GM23338 (cell line): ENCODE measurements around the gene ZBTB40. TPM values are rescaled to one million over a fixed set of nuclear protein-coding genes. Genes with fewer than 3 reads are reported as not detected.

Experiments
- ATAC-seq: fragments of 200-7000 bp; cut with Tn5 transposase; 3 replicates; pipeline ENCODE4 v1.9.1; 2020
- DNase-seq: peaks from one replicate; pipeline ENCODE4 v3.0.0-alpha.2; 2015; ENCODE audit warnings: low spot score
- H2AFZ ChIP-seq: fragments of 200-600 bp; sonication (generic); 2 replicates; pipeline ENCODE4 v1.8.0; 2016; ENCODE audit warnings: antibody characterized with exemption, mild to moderate bottlenecking, moderate library complexity
- H3F3A ChIP-seq: fragments of 200-600 bp; sonication (generic); replicated peaks from 2 replicates; pipeline ENCODE4 v1.8.0; 2017; ENCODE audit warnings: antibody characterized with exemption, mixed run types, low read depth
- H3K27ac ChIP-seq: fragments of 200-600 bp; sonication (generic); 2 replicates; pipeline ENCODE4 v1.6.1; 2016; ENCODE audit warnings: low read depth
- H3K27me3 ChIP-seq: fragments of 200-600 bp; sonication (generic); 2 replicates; pipeline ENCODE4 v1.8.0; 2016; ENCODE audit warnings: mild to moderate bottlenecking, mixed run types, moderate library complexity; ENCODE audit not compliant: insufficient read depth
- H3K36me3 ChIP-seq: fragments of 200-600 bp; sonication (generic); 2 replicates; pipeline ENCODE4 v1.8.0; 2016; ENCODE audit warnings: mild to moderate bottlenecking; ENCODE audit not compliant: insufficient read depth
- H3K4me1 ChIP-seq: fragments of 200-600 bp; sonication (generic); 2 replicates; pipeline ENCODE4 v1.8.0; 2016; ENCODE audit warnings: mild to moderate bottlenecking, moderate library complexity; ENCODE audit not compliant: insufficient read depth
- H3K4me2 ChIP-seq: fragments of 200-600 bp; sonication (generic); 2 replicates; pipeline ENCODE4 v1.7.1; 2017; ENCODE audit warnings: mixed run types
- H3K4me3 ChIP-seq: fragments of 200-600 bp; sonication (generic); 2 replicates; pipeline ENCODE4 v1.6.1; 2016; ENCODE audit warnings: mixed run types
- H3K79me2 ChIP-seq: fragments of 200-600 bp; sonication (generic); replicated peaks from 2 replicates; pipeline ENCODE4 v1.8.0; 2017; ENCODE audit warnings: mild to moderate bottlenecking; ENCODE audit not compliant: insufficient read depth
- H3K9me2 ChIP-seq: fragments of 200-600 bp; sonication (generic); 2 replicates; pipeline ENCODE4 v1.8.0; 2017; ENCODE audit not compliant: insufficient read depth
- H4K20me1 ChIP-seq: fragments of 200-600 bp; sonication (generic); replicated peaks from 2 replicates; pipeline ENCODE4 v1.8.0; 2017; ENCODE audit warnings: mild to moderate bottlenecking; ENCODE audit not compliant: insufficient read depth
- H3K27ac Mint-ChIP-seq: 2 replicates; pipeline ENCODE4 v1.8.0; 2020; ENCODE audit warnings: inconsistent platforms, mild to moderate bottlenecking, moderate library complexity, mixed read lengths
- H3K27me3 Mint-ChIP-seq: 3 replicates; pipeline ENCODE4 v1.8.0; 2022; ENCODE audit warnings: low read depth, mild to moderate bottlenecking, moderate library complexity, mixed read lengths, inconsistent platforms; ENCODE audit not compliant: insufficient read depth, poor library complexity
- H3K36me3 Mint-ChIP-seq: 3 replicates; pipeline ENCODE4 v1.8.0; 2021; ENCODE audit warnings: low read depth, mild to moderate bottlenecking, inconsistent platforms, moderate library complexity, mixed read lengths
- H3K4me1 Mint-ChIP-seq: 3 replicates; pipeline ENCODE4 v1.8.0; 2020; ENCODE audit warnings: mild to moderate bottlenecking, inconsistent platforms, mixed read lengths
- H3K4me3 Mint-ChIP-seq: 3 replicates; pipeline ENCODE4 v1.8.0; 2021; ENCODE audit warnings: moderate library complexity, mild to moderate bottlenecking, inconsistent platforms, mixed read lengths
- H3K9me3 Mint-ChIP-seq: 3 replicates; pipeline ENCODE4 v1.8.0; 2020; ENCODE audit warnings: moderate library complexity, mild to moderate bottlenecking, inconsistent platforms, mixed read lengths
- CREB1 ChIP-seq: fragments of 250-450 bp; sonication (Bioruptor Pico); IDR thresholded peaks from 2 replicates; pipeline ENCODE4 v1.5.0; 2020; ENCODE audit warnings: low read depth, mild to moderate bottlenecking, moderate library complexity
- EZH2phosphoT487 ChIP-seq: fragments of 200-600 bp; sonication (generic); IDR thresholded peaks from one replicate; pipeline ENCODE4 v1.8.1; 2018; ENCODE audit warnings: antibody characterized with exemption; ENCODE audit not compliant: unreplicated experiment
- NANOG ChIP-seq: IDR thresholded peaks from 2 replicates; pipeline ENCODE4 v1.6.1; 2016; ENCODE audit warnings: antibody characterized with exemption, borderline replicate concordance
- POLR2AphosphoS5 ChIP-seq: IDR thresholded peaks from 2 replicates; pipeline ENCODE4 v1.6.1; 2016; ENCODE audit warnings: antibody characterized with exemption, low read depth
- ZNF114 ChIP-seq: fragments of 250-450 bp; sonication (Bioruptor Pico); IDR thresholded peaks from 2 replicates; pipeline ENCODE4 v1.5.0; 2020; ENCODE audit warnings: mild to moderate bottlenecking, moderate library complexity
- ZNF331 ChIP-seq: fragments of 250-450 bp; sonication (Bioruptor Pico); IDR thresholded peaks from 2 replicates; pipeline ENCODE4 v1.5.0; 2020; ENCODE audit warnings: low read depth, mild to moderate bottlenecking, moderate library complexity
- polyA plus RNA-seq: library from polyadenylated mRNA; unstranded; fragments of >200 nt; fragmentation: Nextera tagmentation; extraction: Ambion mirVana; gene quantifications from 2 replicates; pipeline ENCODE4 v1.2.1, GENCODE V29; 2016
- total RNA-seq: library from RNA; depleted of rRNA; stranded (reverse); fragments of >200 nt; shearing (Covaris generic); gene quantifications from 2 replicates; pipeline ENCODE4 v1.2.3, GENCODE V29; 2014
- TF ChIP-seq, protein P1 (sequence below): IDR thresholded peaks from 2 replicates; pipeline ENCODE4 v1.6.1; 2016; ENCODE audit warnings: antibody characterized with exemption
- TF ChIP-seq, protein P2 (sequence below), 2 experiments: fragments of 200-600 bp in 1 of 2; sonication (generic) in 1 of 2; conservative IDR thresholded peaks; 2 replicates each; pipeline versions ENCODE4 v1.5.1 to v1.6.1; 2016 to 2017; ENCODE audit warnings: antibody characterized with exemption in 2 of 2, low read depth in 2 of 2, mild to moderate bottlenecking in 2 of 2, moderate library complexity in 1 of 2
- TF ChIP-seq, protein P3 (sequence below): fragments of 250-450 bp; sonication (Bioruptor Pico); IDR thresholded peaks from 2 replicates; pipeline ENCODE4 v1.5.0; 2020; ENCODE audit warnings: mild to moderate bottlenecking, moderate library complexity

ZBTB40 gene
- total and polyA plus RNA-seq, 2 experiments from 2014 or later = 3.1 to 22.7 TPM

DNA sequence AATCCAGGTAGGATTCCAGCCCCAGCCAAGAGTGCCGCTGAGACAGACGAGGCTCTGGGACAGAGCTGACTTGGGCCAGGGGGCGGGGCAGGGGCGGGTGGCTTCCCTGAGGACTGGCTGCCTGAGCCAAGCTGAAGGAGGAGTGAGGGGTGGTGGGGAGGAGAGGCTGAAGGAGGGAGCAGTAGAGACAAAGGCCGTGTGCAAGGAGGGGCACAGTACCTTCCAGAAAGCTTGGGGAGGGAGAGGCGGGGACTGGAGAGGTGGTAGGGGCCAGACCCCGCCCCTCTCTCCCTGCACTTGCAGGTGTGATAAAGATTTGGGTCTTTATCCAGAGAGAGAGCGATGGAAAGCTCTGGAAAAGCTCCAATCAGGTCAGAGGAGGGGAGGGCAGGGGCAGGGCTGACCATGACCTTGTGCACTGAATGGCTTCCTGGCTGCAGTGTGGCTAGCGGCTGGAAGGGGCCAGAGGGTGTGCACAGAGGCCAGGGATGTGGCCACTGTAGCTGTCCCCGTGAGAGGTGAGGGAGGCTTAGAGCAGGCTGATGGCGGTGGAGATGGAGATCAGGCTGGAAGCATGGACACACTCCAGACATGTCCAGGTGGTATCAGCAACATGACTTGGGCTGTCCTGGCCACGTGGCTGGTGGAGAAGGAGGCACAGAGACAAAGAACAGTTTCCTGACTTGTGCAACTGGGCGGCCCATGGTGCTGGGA lies 104.9 kb downstream of the ZBTB40 start:
- H3K36me3 Mint-ChIP-seq = no peaks in the 10 kb centered on the region
- peak overlapping the region; percentile 36; the same call in 1 of the 2 replicates for H3K4me3 ChIP-seq
- no peak for TF ChIP-seq CREB1
- TF ChIP-seq POLR2AphosphoS5 = no peak; the same call in 1 of the 2 replicates
- TF ChIP-seq ZNF331 = no peak
- TF ChIP-seq ZNF114 (CRISPR knock-in tag) = no peak
- TF ChIP-seq, protein P1, sequence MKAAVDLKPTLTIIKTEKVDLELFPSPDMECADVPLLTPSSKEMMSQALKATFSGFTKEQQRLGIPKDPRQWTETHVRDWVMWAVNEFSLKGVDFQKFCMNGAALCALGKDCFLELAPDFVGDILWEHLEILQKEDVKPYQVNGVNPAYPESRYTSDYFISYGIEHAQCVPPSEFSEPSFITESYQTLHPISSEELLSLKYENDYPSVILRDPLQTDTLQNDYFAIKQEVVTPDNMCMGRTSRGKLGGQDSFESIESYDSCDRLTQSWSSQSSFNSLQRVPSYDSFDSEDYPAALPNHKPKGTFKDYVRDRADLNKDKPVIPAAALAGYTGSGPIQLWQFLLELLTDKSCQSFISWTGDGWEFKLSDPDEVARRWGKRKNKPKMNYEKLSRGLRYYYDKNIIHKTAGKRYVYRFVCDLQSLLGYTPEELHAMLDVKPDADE = no peak
- TF ChIP-seq, protein P2, sequence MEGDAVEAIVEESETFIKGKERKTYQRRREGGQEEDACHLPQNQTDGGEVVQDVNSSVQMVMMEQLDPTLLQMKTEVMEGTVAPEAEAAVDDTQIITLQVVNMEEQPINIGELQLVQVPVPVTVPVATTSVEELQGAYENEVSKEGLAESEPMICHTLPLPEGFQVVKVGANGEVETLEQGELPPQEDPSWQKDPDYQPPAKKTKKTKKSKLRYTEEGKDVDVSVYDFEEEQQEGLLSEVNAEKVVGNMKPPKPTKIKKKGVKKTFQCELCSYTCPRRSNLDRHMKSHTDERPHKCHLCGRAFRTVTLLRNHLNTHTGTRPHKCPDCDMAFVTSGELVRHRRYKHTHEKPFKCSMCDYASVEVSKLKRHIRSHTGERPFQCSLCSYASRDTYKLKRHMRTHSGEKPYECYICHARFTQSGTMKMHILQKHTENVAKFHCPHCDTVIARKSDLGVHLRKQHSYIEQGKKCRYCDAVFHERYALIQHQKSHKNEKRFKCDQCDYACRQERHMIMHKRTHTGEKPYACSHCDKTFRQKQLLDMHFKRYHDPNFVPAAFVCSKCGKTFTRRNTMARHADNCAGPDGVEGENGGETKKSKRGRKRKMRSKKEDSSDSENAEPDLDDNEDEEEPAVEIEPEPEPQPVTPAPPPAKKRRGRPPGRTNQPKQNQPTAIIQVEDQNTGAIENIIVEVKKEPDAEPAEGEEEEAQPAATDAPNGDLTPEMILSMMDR (conservative IDR thresholded peaks at IDR 0.05; ENCODE audit: low read depth in 2 of 2) = no peak
- TF ChIP-seq, protein P3, sequence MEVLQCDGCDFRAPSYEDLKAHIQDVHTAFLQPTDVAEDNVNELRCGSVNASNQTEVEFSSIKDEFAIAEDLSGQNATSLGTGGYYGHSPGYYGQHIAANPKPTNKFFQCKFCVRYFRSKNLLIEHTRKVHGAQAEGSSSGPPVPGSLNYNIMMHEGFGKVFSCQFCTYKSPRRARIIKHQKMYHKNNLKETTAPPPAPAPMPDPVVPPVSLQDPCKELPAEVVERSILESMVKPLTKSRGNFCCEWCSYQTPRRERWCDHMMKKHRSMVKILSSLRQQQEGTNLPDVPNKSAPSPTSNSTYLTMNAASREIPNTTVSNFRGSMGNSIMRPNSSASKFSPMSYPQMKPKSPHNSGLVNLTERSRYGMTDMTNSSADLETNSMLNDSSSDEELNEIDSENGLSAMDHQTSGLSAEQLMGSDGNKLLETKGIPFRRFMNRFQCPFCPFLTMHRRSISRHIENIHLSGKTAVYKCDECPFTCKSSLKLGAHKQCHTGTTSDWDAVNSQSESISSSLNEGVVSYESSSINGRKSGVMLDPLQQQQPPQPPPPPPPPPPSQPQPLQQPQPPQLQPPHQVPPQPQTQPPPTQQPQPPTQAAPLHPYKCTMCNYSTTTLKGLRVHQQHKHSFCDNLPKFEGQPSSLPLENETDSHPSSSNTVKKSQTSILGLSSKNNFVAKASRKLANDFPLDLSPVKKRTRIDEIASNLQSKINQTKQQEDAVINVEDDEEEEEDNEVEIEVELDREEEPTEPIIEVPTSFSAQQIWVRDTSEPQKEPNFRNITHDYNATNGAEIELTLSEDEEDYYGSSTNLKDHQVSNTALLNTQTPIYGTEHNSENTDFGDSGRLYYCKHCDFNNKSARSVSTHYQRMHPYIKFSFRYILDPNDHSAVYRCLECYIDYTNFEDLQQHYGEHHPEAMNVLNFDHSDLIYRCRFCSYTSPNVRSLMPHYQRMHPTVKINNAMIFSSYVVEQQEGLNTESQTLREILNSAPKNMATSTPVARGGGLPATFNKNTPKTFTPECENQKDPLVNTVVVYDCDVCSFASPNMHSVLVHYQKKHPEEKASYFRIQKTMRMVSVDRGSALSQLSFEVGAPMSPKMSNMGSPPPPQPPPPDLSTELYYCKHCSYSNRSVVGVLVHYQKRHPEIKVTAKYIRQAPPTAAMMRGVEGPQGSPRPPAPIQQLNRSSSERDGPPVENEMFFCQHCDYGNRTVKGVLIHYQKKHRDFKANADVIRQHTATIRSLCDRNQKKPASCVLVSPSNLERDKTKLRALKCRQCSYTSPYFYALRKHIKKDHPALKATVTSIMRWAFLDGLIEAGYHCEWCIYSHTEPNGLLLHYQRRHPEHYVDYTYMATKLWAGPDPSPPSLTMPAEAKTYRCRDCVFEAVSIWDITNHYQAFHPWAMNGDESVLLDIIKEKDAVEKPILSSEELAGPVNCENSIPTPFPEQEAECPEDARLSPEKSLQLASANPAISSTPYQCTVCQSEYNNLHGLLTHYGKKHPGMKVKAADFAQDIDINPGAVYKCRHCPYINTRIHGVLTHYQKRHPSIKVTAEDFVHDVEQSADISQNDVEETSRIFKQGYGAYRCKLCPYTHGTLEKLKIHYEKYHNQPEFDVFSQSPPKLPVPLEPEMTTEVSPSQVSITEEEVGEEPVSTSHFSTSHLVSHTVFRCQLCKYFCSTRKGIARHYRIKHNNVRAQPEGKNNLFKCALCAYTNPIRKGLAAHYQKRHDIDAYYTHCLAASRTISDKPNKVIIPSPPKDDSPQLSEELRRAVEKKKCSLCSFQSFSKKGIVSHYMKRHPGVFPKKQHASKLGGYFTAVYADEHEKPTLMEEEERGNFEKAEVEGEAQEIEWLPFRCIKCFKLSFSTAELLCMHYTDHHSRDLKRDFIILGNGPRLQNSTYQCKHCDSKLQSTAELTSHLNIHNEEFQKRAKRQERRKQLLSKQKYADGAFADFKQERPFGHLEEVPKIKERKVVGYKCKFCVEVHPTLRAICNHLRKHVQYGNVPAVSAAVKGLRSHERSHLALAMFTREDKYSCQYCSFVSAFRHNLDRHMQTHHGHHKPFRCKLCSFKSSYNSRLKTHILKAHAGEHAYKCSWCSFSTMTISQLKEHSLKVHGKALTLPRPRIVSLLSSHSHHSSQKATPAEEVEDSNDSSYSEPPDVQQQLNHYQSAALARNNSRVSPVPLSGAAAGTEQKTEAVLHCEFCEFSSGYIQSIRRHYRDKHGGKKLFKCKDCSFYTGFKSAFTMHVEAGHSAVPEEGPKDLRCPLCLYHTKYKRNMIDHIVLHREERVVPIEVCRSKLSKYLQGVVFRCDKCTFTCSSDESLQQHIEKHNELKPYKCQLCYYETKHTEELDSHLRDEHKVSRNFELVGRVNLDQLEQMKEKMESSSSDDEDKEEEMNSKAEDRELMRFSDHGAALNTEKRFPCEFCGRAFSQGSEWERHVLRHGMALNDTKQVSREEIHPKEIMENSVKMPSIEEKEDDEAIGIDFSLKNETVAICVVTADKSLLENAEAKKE (CRISPR knock-in tag) = no peak
- no peak for TF ChIP-seq NANOG
- TF ChIP-seq EZH2phosphoT487 = no peak
- no peaks in the 10 kb centered on the region for H3K9me3 Mint-ChIP-seq
- ATAC-seq (peak; percentile 84), DNase-seq (peak; percentile 78)
- no peaks in the 10 kb centered on the region for H4K20me1 ChIP-seq
- peaks cover 36% of the 10 kb centered on the region for H3K4me1 Mint-ChIP-seq
- H3K27me3 Mint-ChIP-seq = peaks cover 36% of the 10 kb centered on the region
- H3K4me1 ChIP-seq = peaks cover 28% of the 10 kb centered on the region
- H3K27me3 ChIP-seq = peaks cover 5% of the 10 kb centered on the region; the same call in 1 of the 2 replicates
- H3K79me2 ChIP-seq = no peaks in the 10 kb centered on the region
- H3K27ac ChIP-seq = no peak overlapping the region
- H3K9me2 ChIP-seq = no peaks in the 10 kb centered on the region
- peak overlapping the region; percentile 19; the same call in 1 of the 3 replicates for H3K4me3 Mint-ChIP-seq
- H2AFZ ChIP-seq = peak overlapping the region; percentile 98
- H3F3A ChIP-seq = no peaks in the 10 kb centered on the region
- no peak overlapping the region for H3K27ac Mint-ChIP-seq
- H3K36me3 ChIP-seq = no peaks in the 10 kb centered on the region
- H3K4me2 ChIP-seq = peak overlapping the region; percentile 62; the same call in 1 of the 2 replicates
